Ishikawa (cell line): ENCODE results near the gene BRICD5.

Experiments used
- CEBPB ChIP-seq: IDR thresholded peaks from 2 replicates; pipeline ENCODE4 v1.6.1; 2012
- EGR1 ChIP-seq: IDR thresholded peaks from 2 replicates; pipeline ENCODE4 v1.6.1; 2012
- MAX ChIP-seq: IDR thresholded peaks from 2 replicates; pipeline ENCODE4 v1.6.1; 2012
- NFIC ChIP-seq: IDR thresholded peaks from 2 replicates; pipeline ENCODE4 v1.6.1; 2012
- RAD21 ChIP-seq: IDR thresholded peaks from 2 replicates; pipeline ENCODE4 v1.6.1; 2012; ENCODE audit warnings: low read depth
- TAF1 ChIP-seq: IDR thresholded peaks from 2 replicates; pipeline ENCODE4 v1.6.1; 2012; ENCODE audit warnings: low read depth, mild to moderate bottlenecking
- TCF12 ChIP-seq: IDR thresholded peaks from 2 replicates; pipeline ENCODE4 v1.6.1; 2012; ENCODE audit warnings: low read depth
- TEAD4 ChIP-seq: IDR thresholded peaks from 2 replicates; pipeline ENCODE4 v1.6.1; 2012

- no peak for TF ChIP-seq TAF1
- no peak for TF ChIP-seq NFIC
- no peak for TF ChIP-seq TEAD4
- TF ChIP-seq MAX: no peak
- TF ChIP-seq EGR1: no peak
- TF ChIP-seq TCF12: no peak
- TF ChIP-seq CEBPB: no peak
- no peak for TF ChIP-seq RAD21
Observed at GRCh38 chr16:2232094-2232990, 21.7 kb upstream of the BRICD5 start.
